HG02885 (cell line): Measurements from ENCODE around the gene PCSK5.
"Not testable (repeated sequence)": the region's sequence is repeated elsewhere in the genome, so short reads cannot be mapped to it uniquely, and the experiment has no call there.

Source experiments
- ATAC-seq: cut with Tn5 transposase; IDR thresholded peaks from one replicate; pipeline ENCODE4 v1.9.1; 2021; ENCODE audit warnings: mild to moderate bottlenecking; ENCODE audit not compliant: unreplicated experiment, poor library complexity

The PCSK5 gene

DNA sequence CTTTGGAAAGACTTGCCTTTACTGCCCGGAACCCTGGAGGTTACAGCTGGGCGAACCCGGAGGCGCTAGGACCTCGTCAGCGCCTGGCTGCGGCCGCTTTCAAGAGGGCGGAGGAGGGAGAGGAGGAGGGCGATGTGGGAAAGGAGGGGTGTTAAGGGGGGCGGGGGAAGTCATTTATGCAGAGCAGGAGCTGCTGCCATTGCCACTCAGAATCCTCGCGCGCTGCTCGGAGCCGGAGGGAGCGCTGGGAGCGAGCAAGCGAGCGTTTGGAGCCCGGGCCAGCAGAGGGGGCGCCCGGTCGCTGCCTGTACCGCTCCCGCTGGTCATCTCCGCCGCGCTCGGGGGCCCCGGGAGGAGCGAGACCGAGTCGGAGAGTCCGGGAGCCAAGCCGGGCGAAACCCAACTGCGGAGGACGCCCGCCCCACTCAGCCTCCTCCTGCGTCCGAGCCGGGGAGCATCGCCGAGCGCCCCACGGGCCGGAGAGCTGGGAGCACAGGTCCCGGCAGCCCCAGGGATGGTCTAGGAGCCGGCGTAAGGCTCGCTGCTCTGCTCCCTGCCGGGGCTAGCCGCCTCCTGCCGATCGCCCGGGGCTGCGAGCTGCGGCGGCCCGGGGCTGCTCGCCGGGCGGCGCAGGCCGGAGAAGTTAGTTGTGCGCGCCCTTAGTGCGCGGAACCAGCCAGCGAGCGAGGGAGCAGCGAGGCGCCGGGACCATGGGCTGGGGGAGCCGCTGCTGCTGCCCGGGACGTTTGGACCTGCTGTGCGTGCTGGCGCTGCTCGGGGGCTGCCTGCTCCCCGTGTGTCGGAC is at the start of gene PCSK5:
TSS of gene PCSK5 (plus strand) at position 202 of the 805 bp plus-strand sequence. CDS start at position 711, 509 bp downstream.
- peak; percentile 76 for ATAC-seq

DNA sequence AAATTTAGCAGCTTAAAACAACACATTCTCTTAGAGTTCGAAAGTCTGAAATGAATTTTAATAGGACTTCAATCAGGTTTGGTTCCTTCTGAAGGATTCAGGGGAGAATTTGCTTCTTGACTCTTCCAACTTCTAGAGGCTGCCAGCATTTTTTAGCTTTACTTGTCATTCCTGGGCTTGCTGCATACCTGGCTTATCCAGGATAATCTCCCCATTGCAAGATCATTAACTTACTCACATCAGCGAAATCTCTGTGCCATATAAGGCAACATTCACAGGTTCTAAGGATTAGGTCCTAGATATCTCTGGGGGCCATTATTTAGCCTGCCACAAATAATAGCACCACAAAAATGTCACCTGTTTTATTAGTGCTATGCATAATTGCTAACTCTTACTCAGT is 46.2 kb upstream of the PCSK5 start:
- no peak for ATAC-seq

- ATAC-seq: no peak
These were observed 44.7 kb upstream of the PCSK5 start for GRCh38 chr9:75845806-75846205.

DNA sequence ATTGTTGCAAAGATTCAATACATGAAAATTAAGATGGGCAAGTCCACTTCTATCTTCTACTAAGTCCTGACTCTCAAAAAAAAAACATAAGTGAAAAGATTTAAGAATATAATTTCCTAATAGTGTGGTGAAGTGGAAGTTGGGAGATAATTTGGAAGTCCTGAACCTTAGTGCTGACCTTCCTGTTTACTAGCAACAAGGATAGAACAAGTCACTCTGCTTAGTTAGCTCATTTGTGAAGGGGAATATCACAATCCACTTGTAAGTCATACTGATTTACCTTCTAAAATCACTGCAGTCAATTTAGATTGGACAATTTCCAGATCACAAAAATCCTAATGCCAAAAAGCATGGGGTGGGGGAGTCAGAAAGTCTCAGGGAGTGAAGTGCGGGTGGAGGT is 43.4 kb upstream of the PCSK5 start:
- no peak for ATAC-seq

- no peak for ATAC-seq
These were observed 39.8 kb upstream of the PCSK5 start for GRCh38 chr9:75850459-75851200.

DNA sequence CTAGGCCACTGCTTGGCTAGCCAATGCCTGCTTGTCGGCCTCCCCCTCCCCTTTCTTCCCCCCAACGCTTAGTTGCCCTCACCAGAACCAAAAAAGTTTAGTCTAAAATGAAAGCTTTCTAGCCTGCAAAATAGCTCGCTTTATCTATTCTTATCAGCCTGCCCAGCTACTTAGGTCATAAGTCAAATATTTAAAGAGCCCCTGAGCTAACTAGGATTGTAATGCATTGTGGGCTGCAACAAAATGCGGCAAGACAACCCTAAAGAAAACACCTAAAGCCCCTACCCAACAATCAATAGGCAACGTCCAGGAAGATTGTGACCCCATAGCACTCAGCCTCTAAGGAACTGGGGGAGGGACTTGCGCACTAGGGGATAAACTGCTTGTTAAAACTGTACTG is 38.6 kb upstream of the PCSK5 start:
- no peak for ATAC-seq

DNA sequence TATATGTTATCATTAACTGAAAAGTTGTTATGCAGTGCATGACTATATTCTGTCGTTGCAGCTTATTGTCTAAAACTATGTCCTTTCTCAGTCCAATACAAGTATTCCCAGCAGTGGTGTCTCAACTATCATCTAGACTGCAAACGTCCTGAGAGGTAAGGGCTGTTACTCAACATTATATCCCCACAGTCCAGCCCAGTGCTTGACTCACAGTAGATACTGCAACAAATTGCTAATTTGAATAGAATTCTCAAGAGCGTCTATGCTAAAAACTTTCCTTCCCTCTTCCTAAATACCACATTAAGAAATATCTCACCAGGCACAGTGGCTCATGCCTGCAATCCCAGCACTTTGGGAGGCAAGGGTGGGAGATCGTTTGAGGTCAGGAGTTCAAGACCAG is 37.7 kb upstream of the PCSK5 start:
- no peak for ATAC-seq

DNA sequence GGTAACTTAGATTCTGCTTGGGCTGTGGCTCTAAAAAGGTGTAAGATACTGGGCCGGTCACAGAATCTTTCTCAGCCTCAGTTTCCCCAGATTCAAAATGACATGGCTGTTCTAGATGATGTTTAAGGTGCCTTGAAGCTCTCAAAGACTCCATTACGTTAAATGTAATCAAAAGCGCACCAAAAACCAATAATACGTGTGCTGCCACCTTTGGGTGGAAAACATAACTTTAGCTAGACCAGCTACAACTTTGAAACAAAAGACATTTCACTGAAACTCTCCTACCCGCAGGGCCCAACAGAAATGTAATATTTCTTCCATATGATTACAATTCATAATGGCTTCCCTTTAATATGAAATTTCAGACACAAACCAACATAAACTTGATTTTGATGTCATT is 35.0 kb upstream of the PCSK5 start:
- ATAC-seq: no peak

GRCh38 chr9:75858497-75859092 is 31.9 kb upstream of the PCSK5 start:
- ATAC-seq: no peak

DNA sequence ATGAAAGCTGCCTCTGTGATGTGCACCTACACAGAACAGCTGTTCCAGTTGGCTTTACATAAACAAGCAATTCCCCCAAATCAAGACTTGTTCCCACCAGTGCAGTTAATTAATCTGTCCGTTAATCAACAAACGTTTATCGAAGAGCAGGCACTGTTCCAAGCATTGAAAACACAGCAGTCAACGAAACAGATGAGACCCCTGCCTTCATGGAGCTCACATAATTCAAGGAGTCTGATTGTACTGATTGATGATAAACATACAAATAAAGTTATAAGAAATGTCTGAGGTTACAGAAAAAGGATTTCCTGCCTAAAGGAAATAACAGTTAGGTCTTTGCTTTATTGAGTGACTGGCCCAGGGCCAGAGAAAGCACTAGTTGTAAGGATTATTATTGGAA is 26.2 kb upstream of the PCSK5 start:
- ATAC-seq: no peak

DNA sequence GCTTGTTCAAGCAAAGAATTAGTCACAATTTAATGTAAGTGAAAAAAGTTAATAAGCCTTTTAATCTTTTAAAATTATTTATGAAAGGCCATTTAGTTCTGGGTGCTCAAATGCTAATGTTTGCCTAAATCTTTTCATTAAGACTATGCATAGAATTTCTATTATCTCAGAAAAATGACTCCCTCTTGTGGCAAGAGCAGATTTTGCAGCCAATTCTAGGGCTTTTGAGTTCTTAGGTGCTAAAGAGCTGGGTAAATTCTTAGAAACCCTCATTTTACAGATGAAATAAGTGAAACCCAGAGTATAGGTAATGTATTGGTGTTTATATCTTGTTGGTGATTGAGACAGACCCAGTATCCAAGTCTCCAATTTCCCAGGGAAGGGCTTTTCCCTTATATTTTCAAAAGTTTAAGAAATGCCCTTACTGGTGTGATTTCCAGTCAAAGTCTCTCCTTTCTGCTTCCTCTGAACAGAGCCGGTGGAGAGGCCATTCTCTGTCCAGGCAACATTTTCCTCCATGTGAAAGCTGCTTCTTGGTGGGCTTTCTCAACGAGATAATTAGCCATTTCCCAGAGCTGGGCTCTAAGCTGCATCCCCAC is 24.1 kb upstream of the PCSK5 start:
- ATAC-seq: peak; percentile 68

GRCh38 chr9:75868526-75868925 is 21.9 kb upstream of the PCSK5 start:
- ATAC-seq: not testable (repeated sequence)

- ATAC-seq: no peak
These were observed 21.2 kb upstream of the PCSK5 start for GRCh38 chr9:75869236-75869635.

DNA sequence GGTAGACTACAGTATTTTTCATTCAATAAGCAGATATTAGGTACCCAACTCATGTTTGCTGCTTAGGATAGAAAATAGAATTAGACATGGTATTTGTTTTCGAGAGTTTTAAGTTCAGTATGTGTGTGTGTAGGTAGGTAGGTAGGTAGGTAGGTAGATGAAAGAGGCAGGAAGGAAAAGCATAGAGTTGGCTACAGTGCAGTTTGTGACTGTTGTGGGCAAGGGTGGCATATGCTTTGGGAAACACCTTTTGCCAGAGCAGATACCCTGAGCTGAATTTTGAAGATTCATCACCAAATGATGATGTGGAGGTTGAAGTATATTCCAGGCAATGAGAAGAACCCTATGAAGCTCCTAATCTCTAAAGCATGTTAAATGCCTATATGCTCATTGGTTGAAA is 20.0 kb upstream of the PCSK5 start:
- ATAC-seq: no peak

DNA sequence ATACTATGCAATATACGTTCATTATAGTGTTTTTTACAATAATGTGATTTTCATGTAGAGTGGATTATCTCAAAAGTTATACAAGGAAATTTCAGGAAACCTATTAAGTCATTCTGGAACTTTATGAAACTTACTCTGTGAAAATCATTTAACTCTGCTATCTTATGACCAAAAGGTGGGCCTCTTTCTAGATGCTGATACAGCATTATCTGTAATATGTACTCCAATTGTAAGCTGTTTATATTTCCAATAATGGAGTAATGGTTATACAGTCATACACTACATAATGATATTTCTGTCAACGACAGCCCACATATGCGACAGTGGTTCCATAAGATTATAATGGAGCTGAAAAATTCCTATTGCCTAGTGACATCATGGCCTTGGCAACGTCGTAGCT is 18.8 kb upstream of the PCSK5 start:
- ATAC-seq: no peak

GRCh38 chr9:75873712-75874111 is 16.8 kb upstream of the PCSK5 start:
- no peak for ATAC-seq

- ATAC-seq: no peak
These were observed 13.4 kb upstream of the PCSK5 start for GRCh38 chr9:75876999-75877640.

DNA sequence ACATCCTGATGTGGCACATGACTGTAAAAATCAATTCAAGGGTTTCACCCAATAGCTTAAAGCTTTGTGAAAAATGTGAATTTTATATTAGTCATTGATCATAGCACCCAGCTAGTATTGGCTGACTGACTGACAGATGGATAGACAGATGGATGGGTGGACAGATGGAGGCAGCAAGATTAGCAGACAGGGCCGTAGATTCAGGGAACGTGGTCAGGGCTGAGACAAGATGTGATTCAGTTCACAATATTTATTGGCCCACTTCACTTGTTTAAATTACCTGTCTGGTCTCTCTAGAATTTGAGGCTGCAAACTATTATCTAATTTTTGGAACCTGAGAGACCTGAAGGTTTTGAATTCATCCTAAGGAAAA is 12.0 kb upstream of the PCSK5 start:
- no peak for ATAC-seq

GRCh38 chr9:75880618-75881017 is 9.9 kb upstream of the PCSK5 start:
- no peak for ATAC-seq

DNA sequence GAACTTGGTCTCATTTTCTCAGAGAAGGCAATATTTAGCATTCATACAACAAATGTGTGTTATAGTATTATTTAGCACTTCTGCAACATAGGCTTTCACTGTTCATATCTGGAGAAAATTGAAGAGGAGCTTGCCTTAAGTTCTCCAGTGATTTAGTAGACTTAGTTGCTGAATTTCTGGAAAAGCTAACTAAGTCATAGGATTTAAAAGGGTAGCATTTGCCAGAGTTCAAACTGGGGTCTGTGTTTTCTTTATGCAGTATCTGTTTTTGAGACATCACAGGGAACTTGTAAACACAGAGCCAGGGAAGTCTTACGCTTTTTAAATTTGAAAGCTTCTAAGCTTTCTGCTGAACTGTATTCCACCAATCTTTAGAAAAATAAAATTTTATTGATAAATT is 8.7 kb upstream of the PCSK5 start:
- no peak for ATAC-seq

DNA sequence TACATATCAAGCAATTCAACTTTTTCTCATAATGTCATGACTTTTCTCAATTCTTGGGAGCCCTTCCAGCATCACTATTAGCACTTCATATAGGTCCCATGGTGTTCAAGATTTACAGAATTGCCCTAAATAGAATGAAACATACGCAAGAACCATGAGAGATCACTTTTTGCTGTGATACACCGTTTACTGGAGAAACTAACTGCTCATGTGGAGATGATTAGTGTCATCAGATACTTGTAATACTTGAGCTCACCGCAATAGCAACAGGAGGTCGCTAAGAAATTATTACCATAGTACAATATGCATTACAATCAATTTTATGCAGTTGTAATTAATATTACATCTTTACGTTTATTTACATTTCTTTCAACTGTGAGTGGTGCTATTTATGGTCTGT is 4.8 kb upstream of the PCSK5 start:
- ATAC-seq: no peak
